ENCODE measurements around the gene TMEM175.

TMEM175 gene

DNA sequence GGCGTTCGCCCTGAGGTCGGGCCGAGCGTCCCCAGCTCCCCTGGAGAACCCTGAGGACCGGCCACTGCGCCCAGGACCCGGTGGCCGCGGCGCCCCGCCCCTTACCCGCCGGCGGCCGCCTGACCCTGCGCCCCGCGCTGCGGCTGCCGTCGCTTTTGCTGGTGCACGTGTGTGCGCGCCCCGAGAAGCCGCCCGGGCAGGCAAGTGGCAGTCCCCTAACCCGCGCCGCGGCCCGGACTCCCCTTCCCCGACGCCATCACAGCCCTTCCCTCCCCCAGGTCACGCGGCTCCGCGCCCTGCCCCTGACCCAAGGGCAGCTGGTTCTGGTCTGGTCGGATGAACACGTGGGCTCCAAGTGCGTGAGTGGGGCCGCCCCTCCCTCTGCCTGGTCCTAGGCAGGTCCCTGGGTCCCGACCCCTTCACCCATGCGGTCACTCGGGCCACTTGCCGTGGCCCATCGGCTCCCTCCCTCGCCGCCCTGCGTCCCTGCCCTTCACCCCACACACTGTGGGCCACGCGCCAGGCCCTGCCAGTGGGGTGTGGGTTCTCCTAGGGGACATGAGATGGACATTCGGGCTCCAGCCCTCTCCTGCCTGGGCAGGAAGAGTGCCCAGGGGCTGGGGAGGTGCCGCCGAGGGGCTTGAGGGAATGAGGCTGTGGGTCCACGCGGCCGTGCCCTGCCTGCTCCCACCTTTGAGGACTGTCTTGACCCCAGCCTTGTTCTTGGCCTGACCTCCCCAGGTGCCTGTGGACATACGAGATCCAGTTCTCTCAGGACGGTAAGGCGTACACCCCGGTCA lies 71.2 kb downstream of the TMEM175 start:
- DNase-seq (ENCODE audit: low spot score), result no peak

DNA sequence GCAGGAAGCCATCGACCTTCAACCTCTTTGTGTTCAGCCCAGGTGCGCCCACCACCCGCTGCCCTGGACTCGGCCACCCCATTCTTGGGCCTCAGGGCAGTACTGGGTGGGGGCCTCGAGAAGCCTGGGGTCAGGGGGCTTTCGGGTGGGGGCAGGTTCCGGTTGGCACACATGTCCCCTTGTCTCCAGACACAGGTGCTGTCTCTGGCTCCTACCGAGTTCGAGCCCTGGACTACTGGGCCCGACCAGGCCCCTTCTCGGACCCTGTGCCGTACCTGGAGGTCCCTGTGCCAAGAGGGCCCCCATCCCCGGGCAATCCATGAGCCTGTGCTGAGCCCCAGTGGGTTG lies 71.8 kb downstream of the TMEM175 start:
- DNase-seq (ENCODE audit: low spot score), result no peak

DNA sequence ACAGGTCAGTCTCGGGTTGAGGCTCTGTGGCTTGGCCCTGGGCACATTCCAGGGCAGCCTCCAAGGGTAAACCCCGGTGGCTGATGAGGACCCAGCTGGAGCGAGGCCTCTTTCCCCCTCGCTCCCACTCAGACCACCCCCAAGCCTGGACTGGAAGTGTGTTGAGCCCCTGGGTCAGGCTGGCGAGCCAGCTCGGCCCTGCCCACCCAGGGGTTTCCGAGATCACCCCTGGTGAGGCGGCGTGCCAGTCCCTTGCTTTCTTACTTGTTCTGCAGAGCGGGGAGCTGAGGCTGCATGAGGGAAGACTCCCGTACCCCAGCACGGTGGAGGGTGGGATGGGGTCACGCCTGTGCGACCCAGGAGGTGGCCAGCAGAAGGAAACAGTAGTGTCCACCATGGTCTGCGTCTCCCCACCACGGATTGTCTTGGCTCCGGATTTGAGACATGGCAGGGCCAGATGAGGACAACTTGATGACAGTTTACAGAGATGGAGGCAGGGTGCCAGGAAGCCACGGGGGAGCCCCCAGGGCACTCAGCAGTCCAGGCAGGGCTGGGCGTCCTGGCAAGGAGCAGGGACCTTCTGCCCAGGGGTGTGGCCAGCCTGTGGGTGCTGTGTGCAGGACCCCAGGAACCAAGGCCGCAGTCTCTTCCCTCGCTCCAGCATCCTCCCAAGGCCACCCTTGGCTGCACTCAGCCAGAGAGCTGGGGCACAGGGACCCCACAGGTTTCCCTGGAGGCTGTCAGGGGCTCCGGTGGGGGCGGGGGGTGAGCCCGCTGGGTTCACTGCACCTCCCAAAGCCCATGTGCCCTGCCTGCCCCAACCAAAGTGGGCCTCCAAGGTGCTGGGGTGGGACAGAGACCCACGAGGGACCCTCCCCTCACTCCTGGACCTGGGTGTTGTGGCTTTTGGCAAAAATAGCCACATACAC lies 72.6 kb downstream of the TMEM175 start:
- DNase-seq (ENCODE audit: low spot score), result no peak

- DNase-seq (ENCODE audit: low spot score), result no peak
Observed at GRCh38 chr4:1006856-1007255, 74.6 kb downstream of the TMEM175 start.

All from hematopoietic multipotent progenitor cell treated with erythropoietin and hydrocortisone succinate and interleukin-3 and kit ligand, for 15 days (in vitro differentiated cells).